SW 1271 (cell line): ENCODE results near the gene TMPRSS9.
A peak's percentile ranks its signal among the peaks of the same experiment; 100 is the strongest.

Experiments used
- DNase-seq, 2 experiments: peaks; one replicate each; lab custom pipeline; 2025; lab: John Stamatoyannopoulos, UW

The TMPRSS9 gene

GRCh38 chr19:2423071-2423914 is 63.2 kb downstream of the TMPRSS9 start:
- no peak for DNase-seq

DNA sequence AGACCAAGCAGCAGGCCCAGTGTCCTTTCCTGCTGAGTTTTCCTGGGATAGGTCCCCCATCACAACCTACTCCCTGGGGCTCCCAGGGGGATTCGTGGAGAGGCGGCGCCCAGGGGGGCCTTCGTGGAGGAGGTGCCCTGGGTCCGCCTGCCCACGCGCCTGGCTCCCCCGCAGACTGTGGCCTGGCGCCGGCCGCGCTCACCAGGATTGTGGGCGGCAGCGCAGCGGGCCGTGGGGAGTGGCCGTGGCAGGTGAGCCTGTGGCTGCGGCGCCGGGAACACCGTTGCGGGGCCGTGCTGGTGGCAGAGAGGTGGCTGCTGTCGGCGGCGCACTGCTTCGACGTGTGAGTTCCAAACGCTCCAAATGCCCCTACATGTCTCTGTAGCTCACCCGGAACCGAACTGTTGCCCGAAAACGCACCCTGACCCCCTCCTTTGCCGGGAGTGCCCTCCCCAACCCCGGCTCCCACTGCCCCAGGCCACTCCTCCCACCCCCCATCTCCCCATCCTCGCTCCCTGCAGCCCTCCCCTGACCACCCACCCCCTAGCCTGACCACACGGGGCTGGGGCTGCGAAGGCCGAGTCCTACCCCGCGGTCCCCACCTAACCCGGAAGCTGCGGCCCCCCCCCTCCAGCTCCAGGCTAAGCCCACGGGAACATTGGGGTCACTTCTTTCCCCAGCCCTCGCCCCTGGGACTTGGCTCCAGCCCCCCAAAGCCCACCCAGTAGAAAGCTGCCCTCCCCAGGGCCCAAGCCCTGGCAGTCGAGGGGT is 64.0 kb downstream of the TMPRSS9 start:
- no peak for DNase-seq

- no peak for DNase-seq
Observed at GRCh38 chr19:2424686-2425621, 64.9 kb downstream of the TMPRSS9 start.

DNA sequence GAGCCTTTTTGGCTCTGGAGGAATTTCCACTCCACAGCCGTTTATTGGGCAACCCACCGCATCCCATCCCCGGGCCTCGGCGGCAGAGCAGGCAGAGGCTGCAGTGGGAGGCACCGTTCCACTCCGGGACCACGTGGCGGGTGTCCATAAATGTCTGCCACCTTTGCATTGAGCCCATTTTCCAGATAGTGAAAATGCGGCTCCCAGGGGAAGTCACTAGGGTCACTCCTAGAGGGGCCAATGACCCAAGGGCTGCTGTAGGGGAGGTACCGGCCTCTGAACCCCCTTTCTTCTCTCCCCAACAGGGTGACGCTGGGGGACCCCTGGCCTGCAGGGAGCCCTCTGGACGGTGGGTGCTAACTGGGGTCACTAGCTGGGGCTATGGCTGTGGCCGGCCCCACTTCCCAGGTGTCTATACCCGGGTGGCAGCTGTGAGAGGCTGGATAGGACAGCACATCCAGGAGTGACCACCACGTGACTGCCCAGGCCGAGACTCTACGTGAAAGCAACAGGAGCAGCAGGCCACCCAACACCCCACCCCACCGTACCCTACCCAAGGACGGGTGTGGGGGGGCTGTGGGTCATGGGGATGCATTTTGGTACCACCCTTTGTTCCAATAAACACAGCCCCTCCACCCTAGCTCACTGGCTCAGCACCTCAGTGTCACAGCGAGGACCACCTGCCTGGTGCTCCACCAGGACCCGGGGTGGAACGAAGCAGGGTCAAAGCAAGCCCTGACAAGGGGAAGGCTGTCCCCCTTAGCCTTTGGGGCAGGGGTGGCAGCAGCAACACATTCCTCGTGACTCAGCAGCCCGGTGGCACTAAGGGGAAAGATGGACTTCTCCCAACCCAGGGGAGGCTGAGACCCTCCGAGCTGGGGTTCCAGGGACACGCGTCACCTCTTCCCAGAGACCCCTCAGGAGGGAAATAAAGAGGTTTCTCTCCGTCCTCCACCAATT is 65.8 kb downstream of the TMPRSS9 start:
- no peak for DNase-seq

DNA sequence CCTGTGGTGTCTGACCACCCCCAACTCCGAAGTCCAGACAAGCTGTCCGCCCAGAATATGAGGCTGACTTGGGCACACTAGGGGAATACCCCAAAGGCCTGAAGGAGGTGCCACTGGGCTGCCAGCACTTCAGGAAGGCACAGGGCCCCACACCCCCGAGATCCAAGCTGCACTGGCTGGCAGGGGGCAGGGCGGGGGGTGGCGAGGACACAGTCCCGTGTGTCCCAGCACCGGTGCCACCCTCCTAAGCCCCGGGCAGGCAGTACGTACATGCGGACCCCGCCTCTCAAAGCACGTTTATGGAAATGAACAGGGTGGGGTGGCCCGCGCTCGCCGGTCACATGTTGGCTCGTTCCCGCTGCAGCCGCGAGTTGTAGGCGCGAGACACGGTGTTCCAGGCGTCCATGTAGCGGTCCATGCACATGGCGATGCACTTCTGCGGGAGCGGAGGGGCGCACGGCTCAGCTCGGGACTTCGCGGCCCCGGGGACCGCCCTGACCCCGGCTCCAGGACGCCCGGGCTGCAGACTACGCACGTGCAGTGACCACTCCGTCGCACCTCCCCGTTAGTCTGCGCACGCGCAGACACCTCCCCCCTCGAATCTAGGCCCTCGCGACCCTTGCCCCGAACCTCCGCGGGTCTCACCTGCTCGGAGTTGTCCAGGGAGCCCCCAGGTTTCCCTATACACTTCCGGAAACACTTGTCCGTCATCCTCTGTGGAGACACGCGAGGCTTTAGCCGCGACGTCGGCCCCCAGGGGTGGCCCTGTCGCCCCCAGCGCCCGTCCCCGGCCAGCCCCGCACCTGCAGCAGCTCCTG is 66.8 kb downstream of the TMPRSS9 start:
- peak in 1 of 2 experiments; percentile 42 for DNase-seq

GRCh38 chr19:2427429-2428320 is 67.6 kb downstream of the TMPRSS9 start, which contains the start of gene TIMM13:
Gene TIMM13 (minus strand): TSS chr19:2427586. CDS start chr19:2427533, 53 bp downstream.
- DNase-seq: peak; percentile 82 to 91

- DNase-seq: no peak
Observed at GRCh38 chr19:2428321-2428690, 68.2 kb downstream of the TMPRSS9 start.

DNA sequence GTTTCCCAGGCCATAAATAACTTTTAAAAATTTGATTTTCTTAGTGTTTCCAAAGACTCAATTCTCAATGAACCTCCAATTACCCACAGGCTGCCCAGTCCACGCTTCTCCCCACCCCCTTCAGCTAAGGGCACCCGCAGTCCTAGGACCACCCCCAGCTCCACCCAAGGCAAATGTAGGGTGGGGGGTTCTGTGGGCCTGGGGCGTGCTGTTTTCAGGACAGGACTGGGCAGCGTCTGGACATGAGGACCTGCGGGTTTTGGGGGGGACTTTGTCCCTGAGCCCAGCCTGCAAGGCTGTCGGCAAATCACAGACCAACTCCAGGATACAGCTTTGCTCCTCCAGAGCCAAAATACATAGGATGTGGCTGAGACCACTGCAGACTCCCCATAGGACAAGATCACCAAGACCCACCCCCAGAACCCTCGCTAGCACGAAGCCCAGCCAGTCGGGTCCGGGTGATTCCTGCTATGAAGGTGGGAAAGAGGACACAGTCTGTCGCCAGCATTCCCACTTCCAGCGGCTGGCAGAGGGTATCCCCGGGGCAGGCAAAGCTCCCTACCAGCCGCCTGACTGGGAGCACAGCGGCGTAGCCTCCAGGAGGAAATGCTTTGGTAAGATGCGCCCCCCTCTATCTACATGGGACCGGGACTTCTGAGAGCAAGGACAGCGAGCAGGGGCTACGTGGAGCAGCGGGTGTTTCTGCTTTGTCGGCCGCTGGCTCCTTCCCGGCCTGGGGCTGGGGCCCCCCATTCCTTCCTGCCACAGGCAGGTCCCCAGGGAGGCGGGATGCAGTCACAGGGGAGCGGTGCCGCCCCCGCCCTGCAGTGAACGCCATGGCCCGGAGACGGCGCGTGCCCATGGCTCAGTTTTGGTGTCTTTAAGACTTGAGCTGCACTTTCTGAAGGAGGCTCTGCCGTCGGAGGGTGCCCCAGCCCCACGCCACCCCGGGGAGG is 69.0 kb downstream of the TMPRSS9 start:
- no peak for DNase-seq

DNA sequence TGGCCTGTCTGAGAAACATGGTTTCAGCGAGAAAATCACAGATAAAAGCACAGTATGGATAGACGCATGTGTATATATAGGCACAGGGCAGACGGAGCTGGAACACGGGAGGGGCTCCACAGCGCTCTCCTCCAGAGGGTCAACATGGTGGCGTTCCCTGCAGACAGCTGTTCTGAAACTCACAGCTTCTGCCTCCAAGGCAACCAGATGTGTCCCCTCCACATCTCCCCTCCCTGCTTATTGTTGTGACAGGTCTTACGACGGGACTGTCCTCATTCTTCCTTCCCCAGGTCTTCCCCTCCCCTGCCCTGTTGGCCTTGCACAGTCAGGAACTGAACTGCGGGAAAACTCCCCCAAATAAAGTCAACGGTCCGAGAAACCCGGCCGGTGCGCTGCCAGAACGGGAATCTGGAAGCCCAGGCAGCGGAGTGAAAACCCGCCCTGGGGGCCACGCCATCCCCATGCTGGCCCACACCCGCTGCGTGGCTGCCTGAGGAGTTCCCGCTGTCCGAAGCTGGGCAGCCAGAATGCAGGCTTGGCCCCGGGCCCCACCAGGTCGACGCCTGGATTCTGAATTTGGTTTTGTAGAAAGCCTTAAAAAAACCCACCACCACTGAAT is 70.0 kb downstream of the TMPRSS9 start:
- DNase-seq: no peak

- DNase-seq: no peak
Observed at GRCh38 chr19:2431318-2432055, 71.4 kb downstream of the TMPRSS9 start.

GRCh38 chr19:2432131-2432848 is 72.2 kb downstream of the TMPRSS9 start:
- DNase-seq: no peak

DNA sequence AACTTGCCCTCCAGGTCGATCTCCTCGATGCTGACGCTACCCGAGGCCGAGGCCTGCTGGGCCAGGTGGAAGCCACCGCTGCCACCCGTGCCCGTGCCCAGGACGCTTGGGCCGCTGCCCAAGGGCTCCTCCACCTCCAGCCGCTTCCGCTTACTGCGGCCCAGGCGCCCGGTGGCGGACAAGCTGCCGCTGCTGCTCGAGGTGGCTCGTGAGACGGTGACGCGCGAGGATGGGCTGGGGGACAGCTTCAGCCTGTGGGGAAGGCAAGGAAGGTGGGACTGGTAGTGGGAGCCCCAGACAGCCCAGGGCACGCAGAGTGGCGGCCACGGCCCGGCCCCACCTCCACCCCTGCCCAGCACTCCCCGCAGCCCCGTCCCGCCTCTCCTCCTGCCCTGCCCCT is 73.8 kb downstream of the TMPRSS9 start:
- no peak for DNase-seq

GRCh38 chr19:2434267-2434666 is 74.2 kb downstream of the TMPRSS9 start:
- no peak for DNase-seq

GRCh38 chr19:2434721-2435265 is 74.7 kb downstream of the TMPRSS9 start:
- no peak for DNase-seq

DNA sequence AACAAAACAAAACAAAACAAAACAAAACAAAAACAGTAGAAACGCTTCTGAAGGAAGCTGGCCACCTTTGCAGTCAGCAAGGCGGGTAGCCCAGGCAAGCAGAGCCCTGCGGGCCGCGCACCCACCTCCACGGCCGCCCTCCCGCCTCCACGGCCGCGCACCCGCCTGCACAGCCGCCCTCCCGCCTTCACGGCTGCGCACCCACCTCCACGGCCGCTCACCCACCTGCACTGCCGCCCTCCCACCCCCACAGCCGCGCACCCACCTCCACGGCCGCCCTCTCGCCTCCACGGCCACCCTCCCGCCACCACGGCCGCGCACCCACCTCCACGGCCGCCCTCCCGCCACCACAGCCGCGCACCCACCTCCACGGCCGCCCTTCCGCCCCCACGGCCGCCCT is 76.3 kb downstream of the TMPRSS9 start:
- DNase-seq: no peak

DNA sequence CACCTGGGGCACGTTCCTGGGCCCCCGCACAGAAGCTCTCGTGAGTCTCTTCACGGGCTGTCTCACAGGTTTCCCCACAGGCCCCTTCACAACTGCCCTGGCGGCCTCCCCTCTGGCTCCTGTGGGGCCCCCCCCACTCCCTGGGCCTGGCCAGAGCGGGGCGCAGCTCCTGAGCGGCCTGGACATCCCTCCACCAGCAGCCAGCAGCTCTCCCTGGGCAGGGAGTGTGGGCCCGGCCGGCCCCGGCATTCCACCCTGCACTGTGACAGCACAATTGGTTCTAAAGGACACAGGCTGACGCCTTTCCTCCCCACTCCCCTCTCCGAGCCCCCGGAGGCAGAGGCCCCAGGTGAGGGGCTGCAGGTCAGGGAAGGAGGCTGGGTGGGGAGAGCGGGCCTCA is 76.9 kb downstream of the TMPRSS9 start:
- DNase-seq: no peak
